Measurements from ENCODE around the gene PABPN1. TPM values are rescaled to one million over a fixed set of nuclear protein-coding genes. Genes with fewer than 3 reads are reported as not detected.

Gene PABPN1
- total and polyA plus RNA-seq, 2 of the 13 experiments (the other 11 are each of a cell fraction or from before 2014, with no cell fraction given), result 233 to 524 TPM

DNA sequence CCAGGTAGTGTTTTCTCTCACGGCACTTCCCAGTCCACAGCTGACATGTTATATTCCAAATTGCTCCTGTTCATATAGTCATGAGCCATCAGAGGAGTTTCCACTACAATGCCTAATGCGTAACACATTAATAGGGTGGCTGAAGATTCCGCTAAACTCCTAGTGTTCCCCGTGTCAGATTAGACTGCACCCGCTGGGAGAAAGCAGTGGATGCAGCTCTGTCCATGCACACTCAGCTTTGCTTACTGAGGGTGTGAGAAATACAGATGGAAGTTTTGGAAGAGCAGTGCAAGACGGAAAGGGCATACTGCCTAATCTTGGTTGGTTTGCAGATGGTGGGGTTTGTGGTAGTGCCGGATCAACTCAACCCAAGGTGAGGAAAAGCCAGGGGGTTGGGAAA, 24.2 kb upstream of the PABPN1 start:
- Histone ChIP-seq H3K79me2 (ENCODE audit: insufficient read depth, low read length) (peaks cover 4% of the 10 kb centered on the region), H3K9ac (ENCODE audit: insufficient read depth, low read depth, low read length) (no peak overlapping the region), H3K27ac (ENCODE audit: extremely low read length, insufficient read depth, low read length) (no peak overlapping the region), H3K4me2 (ENCODE audit: low read depth, low read length) (no peak overlapping the region), H3K4me3 (replicated peaks in 1 of 3; ENCODE audit: insufficient read depth in 1 of 3, low read depth in 2 of 3, low read length in 3 of 3) (no peak overlapping the region), H3K36me3 (replicated peaks in 1 of 2; ENCODE audit: control insufficient read depth in 1 of 2, insufficient read depth in 2 of 2, low read length in 2 of 2) (peaks cover 3% of the 10 kb centered on the region in 2 experiments; a peak in 1 of 5 replicates), H4K20me1 (ENCODE audit: insufficient read depth, low read length) (no peaks in the 10 kb centered on the region), H2AFZ (ENCODE audit: low read length) (no peak overlapping the region), H3K9me3 (ENCODE audit: low read length) (no peaks in the 10 kb centered on the region), H3K27me3 (ENCODE audit: control insufficient read depth in 1 of 2, insufficient read depth in 2 of 2, low read length in 2 of 2) (no peaks in the 10 kb centered on the region; a peak in 1 of 5 replicates), H3K4me1 (ENCODE audit: insufficient read depth, low read length) (peaks cover 33% of the 10 kb centered on the region)
- POLR2A ChIA-PET, result interaction anchor here (1.0 to 18.7 kb wide), 3 partner anchors 11 to 24 kb away, joined by 3 to 1053 read pairs (median 23); partner anchors contain the start of genes HOMEZ and PABPN1
- WGBS (ENCODE audit: low lambda C conversion rate), result 93% methylated on average over 7 of the region's 7 CpGs
- intact Hi-C loops (cut with micrococcal nuclease; ENCODE audit: unreplicated experiment), result loop anchor here (5.0 kb wide), 1 partner anchor 175 kb away; no protein-coding TSS in a partner anchor
- DNase-seq (ENCODE audit: low spot score) (no peak), FAIRE-seq (no peak), ATAC-seq (no peak)
- no TSS peak for BruUV-seq (replicated peaks)
- in situ Hi-C loops (cut with HindIII; ENCODE audit: extremely low pct_ligation_motif_present, low pct_unique_long_range_greater_than_20kb), result loop anchor here (5.0 kb wide), 1 partner anchor 35 kb away; no protein-coding TSS in a partner anchor
- CTCF ChIA-PET (ENCODE audit: low intra/inter-chr PET ratio, low total read pairs), result no interaction called here
- TF ChIP-seq KDM5A (IDR thresholded peaks at IDR 0.05; ENCODE audit: borderline replicate concordance, low read length) (no peak), ZNF839 (CRISPR knock-in tag; IDR thresholded peaks at IDR 0.05; ENCODE audit: borderline replicate concordance) (no peak), ZSCAN21 (CRISPR knock-in tag; IDR thresholded peaks at IDR 0.05; ENCODE audit: borderline replicate concordance) (no peak), POLR2AphosphoS5 (IDR thresholded peaks at IDR 0.05; ENCODE audit: low read depth, low read length) (peak; percentile 20; the same call in 1 of the 2 replicates), TOPORS (CRISPR knock-in tag; IDR thresholded peaks at IDR 0.05) (0 out of 2 replicates have a peak, but pooled peaks have one; percentile 27), PHF8 (CRISPR knock-in tag; IDR thresholded peaks at IDR 0.05) (0 out of 2 replicates have a peak, but pooled peaks have one; percentile 14), ZSCAN12 (CRISPR knock-in tag; IDR thresholded peaks at IDR 0.05) (no peak), POLR2G (IDR thresholded peaks at IDR 0.05; ENCODE audit: low read depth, low read length) (peak; percentile 52; the same call in 1 of the 2 replicates), ZNF235 (CRISPR knock-in tag; IDR thresholded peaks at IDR 0.05; ENCODE audit: borderline replicate concordance) (no peak), SMYD3 (CRISPR knock-in tag; IDR thresholded peaks at IDR 0.05) (no peak), CBX1 (IDR thresholded peaks at IDR 0.05; ENCODE audit: low read depth) (no peak), RNF2 (conservative IDR thresholded peaks at IDR 0.05; ENCODE audit: low read depth) (no peak), TFE3 (CRISPR knock-in tag; IDR thresholded peaks at IDR 0.05) (no peak), ZNF24 (IDR thresholded peaks at IDR 0.05) (no peak), CCDC6 (CRISPR knock-in tag; IDR thresholded peaks at IDR 0.05) (no peak), KMT2A (CRISPR knock-in tag; IDR thresholded peaks at IDR 0.05) (no peak), ZNF138 (CRISPR knock-in tag; IDR thresholded peaks at IDR 0.05; ENCODE audit: low read depth) (no peak)
- TF ChIP-seq, protein P1, sequence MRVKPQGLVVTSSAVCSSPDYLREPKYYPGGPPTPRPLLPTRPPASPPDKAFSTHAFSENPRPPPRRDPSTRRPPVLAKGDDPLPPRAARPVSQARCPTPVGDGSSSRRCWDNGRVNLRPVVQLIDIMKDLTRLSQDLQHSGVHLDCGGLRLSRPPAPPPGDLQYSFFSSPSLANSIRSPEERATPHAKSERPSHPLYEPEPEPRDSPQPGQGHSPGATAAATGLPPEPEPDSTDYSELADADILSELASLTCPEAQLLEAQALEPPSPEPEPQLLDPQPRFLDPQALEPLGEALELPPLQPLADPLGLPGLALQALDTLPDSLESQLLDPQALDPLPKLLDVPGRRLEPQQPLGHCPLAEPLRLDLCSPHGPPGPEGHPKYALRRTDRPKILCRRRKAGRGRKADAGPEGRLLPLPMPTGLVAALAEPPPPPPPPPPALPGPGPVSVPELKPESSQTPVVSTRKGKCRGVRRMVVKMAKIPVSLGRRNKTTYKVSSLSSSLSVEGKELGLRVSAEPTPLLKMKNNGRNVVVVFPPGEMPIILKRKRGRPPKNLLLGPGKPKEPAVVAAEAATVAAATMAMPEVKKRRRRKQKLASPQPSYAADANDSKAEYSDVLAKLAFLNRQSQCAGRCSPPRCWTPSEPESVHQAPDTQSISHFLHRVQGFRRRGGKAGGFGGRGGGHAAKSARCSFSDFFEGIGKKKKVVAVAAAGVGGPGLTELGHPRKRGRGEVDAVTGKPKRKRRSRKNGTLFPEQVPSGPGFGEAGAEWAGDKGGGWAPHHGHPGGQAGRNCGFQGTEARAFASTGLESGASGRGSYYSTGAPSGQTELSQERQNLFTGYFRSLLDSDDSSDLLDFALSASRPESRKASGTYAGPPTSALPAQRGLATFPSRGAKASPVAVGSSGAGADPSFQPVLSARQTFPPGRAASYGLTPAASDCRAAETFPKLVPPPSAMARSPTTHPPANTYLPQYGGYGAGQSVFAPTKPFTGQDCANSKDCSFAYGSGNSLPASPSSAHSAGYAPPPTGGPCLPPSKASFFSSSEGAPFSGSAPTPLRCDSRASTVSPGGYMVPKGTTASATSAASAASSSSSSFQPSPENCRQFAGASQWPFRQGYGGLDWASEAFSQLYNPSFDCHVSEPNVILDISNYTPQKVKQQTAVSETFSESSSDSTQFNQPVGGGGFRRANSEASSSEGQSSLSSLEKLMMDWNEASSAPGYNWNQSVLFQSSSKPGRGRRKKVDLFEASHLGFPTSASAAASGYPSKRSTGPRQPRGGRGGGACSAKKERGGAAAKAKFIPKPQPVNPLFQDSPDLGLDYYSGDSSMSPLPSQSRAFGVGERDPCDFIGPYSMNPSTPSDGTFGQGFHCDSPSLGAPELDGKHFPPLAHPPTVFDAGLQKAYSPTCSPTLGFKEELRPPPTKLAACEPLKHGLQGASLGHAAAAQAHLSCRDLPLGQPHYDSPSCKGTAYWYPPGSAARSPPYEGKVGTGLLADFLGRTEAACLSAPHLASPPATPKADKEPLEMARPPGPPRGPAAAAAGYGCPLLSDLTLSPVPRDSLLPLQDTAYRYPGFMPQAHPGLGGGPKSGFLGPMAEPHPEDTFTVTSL (CRISPR knock-in tag; IDR thresholded peaks at IDR 0.05; ENCODE audit: borderline replicate concordance), result no peak
- TF ChIP-seq, protein P2, sequence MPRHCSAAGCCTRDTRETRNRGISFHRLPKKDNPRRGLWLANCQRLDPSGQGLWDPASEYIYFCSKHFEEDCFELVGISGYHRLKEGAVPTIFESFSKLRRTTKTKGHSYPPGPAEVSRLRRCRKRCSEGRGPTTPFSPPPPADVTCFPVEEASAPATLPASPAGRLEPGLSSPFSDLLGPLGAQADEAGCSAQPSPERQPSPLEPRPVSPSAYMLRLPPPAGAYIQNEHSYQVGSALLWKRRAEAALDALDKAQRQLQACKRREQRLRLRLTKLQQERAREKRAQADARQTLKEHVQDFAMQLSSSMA (CRISPR knock-in tag; IDR thresholded peaks at IDR 0.05), result 0 out of 2 replicates have a peak, but pooled peaks have one; percentile 8
